H1 (cell line): ENCODE data around the gene ABTB1. TPM values are rescaled to one million over a fixed set of nuclear protein-coding genes. Genes with fewer than 3 reads are reported as not detected.

ENCODE experiments used
- ATF2 ChIP-seq: IDR thresholded peaks from 2 replicates; pipeline ENCODE4 v1.6.1; 2012; ENCODE audit warnings: low read length, inconsistent platforms
- CBX8 ChIP-seq: fragments of 300-800, 300-1000 bp; sonication (generic); IDR thresholded peaks from 2 replicates; pipeline ENCODE4 v1.7.1; 2016; ENCODE audit warnings: low read depth, low read length, borderline replicate concordance
- CHD7 ChIP-seq: fragments of 300-600 bp; sonication (generic); IDR thresholded peaks from 2 replicates; pipeline ENCODE4 v1.7.1; 2012; ENCODE audit warnings: low read length, moderate library complexity, mild to moderate bottlenecking, inconsistent platforms; ENCODE audit not compliant: insufficient replicate concordance
- HDAC2 ChIP-seq, 2 experiments: fragments of 300-600 bp in 1 of 2; sonication (generic) in 1 of 2; IDR thresholded peaks; 2 replicates each; pipeline ENCODE4 v1.6.1; 2011 to 2012; ENCODE audit warnings: low read depth in 2 of 2, low read length in 2 of 2, mild to moderate bottlenecking in 2 of 2, moderate library complexity in 2 of 2, borderline replicate concordance in 1 of 2, inconsistent platforms in 1 of 2
- polyA plus RNA-seq, 7 experiments: library from polyadenylated mRNA; depleted of rRNA in 3 of 7; stranded (reverse) in 5 of 7; unstranded in 2 of 7; fragments of >200 nt in 5 of 7; fragments of 200-250 nt in 2 of 7; gene quantifications; 1 replicate in 5 of 7; 2 replicates in 1 of 7; 4 replicates in 1 of 7; pipeline versions ENCODE4 v1.2.1 to v1.2.3, GENCODE V29; 2011 to 2013; ENCODE audit warnings: missing spikeins in 2 of 7, mixed read lengths in 2 of 7
- total RNA-seq: library from RNA; stranded (reverse); fragmentation: NEBNext Ultra II Directional; extraction: Animal tissue kit (Norgen Biotek cat#: 25700); gene quantifications from 2 replicates; pipeline ENCODE4 v1.2.1, GENCODE V29; 2021

The ABTB1 gene
- total and polyA plus RNA-seq, 2 of the 8 experiments (the other 6 are each of a cell fraction or from before 2014, with no cell fraction given), result 7.1 to 9.4 TPM

GRCh38 chr3:127723011-127723567, 50.3 kb downstream of the ABTB1 start (continued):
- TF ChIP-seq CHD7, result no peak
- no peak for TF ChIP-seq HDAC2 (IDR thresholded peaks at IDR 0.05; ENCODE audit: borderline replicate concordance in 1 of 2, low read depth in 2 of 2, low read length in 2 of 2)
- no peak for TF ChIP-seq ATF2
- TF ChIP-seq CBX8, result no peak
